HT-29 (cell line): ENCODE measurements around the gene ATF5. TPM values are rescaled to one million over a fixed set of nuclear protein-coding genes. Genes with fewer than 3 reads are reported as not detected.
A peak's percentile ranks its signal among the peaks of the same experiment; 100 is the strongest.
"Not testable (repeated sequence)": the region's sequence is repeated elsewhere in the genome, so short reads cannot be mapped to it uniquely, and the experiment has no call there.

Source experiments
- DNase-seq: peaks from one replicate; pipeline ENCODE4 v3.0.0-alpha.2; 2015; ENCODE audit warnings: low spot score
- total RNA-seq: library from RNA; depleted of rRNA; stranded (reverse); fragments of >200 nt; shearing (Covaris generic); gene quantifications from 2 replicates; pipeline ENCODE4 v1.2.3, GENCODE V29; 2014

ATF5 gene
- total RNA-seq, 1 experiment from 2014 or later, result 32.8 TPM

DNA sequence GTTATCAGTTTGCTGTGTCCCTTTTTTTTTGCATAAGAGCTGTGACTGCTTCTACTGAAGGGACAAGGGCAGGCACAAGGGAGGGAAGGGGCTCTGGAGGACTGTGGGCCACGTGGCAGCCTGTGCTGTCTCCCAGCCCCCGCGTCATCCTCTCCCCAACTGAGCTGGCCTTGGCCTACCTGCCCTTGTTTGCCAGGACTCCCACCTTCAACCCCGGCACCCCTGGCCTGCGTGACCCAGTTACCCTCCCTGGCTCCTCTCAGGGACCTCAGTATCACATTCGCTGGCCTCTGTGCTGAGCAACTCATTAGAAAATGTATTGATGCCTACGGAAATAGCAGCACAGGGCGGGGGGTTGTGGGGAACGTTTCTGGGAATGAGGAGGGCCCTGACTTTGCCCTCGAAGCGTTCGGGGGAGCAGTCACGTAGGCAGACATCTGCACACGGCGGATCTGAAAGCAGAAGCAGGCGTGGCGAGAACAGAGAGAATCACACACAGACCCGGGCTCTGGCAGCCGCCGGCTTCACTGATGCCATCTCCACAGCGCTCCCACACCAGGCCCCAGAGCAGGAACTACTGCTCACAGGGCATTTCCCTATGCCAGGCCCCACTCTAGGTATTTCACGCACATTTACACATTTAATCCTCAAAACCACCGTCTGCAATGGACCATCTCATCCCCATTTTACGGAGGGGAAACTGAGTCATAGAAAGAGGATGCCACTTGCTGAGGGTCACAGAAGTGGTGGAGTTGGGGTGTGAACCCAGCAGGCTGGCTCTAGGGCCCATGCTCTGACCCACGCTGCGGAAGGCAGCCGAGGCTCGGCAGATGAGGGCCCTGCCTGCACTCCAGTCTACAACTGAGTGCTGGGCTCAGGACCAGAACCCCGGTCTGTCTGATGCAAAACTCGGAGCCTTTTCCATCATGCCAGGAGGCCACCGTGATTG lies 5.7 kb upstream of the ATF5 start:
- no peak for DNase-seq

DNA sequence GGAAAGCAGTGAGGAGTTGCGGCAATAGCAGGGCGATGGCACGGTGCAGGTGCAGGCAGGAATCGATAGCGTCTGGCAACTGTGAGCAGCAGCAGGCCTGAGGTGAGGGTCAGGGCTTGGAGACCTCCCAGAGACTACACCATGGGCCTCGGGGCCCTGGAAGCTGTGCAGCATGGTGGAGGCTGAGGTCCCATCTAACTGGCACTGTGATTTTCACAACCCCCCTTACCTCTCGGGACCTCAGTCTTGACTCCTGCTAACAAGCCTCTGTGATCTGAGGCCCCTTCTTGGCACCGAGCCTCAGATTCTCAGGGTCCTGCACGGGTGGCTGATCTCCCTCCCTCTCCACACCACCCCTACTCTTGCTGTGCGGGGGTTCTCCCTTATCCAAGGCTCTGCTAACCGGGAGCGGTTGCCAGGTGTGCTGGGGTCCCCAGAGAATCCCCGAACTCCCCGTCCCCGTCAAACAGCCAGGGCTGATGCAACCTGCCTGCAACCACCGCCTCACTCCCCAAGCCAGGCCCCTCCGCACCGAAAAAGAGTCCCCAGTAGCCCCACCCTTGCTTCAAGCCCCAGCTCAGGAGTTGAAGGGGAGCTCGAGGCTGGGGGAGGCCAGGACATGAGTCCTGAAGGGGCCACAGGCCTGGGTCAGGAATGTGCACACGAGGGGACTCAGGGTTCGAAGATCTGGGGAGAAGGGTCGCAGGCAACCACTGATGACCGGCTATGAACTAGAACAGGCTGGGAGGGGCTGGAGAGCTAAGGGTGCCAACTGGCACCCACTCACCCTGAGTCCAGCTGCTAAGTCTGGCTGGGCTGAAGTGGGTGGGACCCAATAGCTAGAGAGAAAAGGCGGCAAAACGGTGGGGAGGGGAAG lies 4.8 kb upstream of the ATF5 start:
- no peak for DNase-seq

DNA sequence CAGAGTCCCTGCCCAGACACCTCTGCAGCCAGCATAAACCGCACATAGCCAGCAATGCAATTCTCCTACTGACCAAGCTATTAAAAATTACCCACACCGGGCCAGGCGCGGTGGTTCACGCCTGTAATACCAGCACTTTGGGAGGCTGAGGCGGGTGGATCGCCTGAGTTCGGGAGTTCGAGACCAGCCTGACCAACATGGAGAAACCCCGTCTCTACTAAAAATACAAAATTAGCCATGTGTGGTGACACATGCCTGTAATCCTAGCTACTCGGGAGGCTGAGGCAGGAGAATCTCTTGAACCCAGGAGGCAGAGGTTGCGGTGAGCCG lies 4.2 kb upstream of the ATF5 start:
- DNase-seq, result not testable (repeated sequence)

DNA sequence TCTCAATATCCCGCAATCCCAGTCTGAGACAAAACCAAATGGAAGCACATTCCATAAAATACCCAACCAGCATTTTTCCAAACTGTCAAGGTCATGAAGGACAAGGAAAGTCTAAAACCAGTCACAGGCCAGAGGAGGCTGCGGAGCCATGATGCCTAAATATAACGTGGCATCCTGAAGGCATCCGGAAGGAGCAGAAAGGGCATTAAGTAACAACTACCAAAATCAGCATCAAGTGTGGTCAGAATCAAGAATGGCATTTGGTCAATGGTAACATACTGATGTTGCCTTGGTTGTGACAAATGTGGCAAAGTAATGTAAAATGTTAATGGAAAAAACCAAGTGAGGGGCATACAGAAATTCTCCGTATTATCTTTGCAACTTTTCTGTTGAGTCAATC lies 3.5 kb upstream of the ATF5 start:
- no peak for DNase-seq

DNA sequence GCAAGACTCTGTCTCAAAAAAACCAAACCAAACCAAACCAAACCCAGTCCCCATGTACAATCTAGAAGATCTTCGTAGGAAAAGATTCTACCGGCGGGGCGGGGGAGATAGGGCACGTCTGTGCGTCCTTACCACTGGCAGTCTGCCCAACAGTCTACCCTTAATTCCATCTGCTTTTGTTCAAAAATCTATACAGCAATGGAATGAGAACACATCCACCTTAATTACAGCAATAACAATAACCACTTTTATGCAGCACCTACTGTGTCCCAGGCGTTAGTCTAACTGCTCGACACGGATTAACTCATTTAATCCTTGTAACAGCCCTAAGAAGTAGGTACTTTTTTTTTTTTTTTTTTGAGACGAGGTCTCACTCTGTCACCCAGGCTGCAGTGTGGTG lies 2.5 kb upstream of the ATF5 start:
- DNase-seq, result no peak

DNA sequence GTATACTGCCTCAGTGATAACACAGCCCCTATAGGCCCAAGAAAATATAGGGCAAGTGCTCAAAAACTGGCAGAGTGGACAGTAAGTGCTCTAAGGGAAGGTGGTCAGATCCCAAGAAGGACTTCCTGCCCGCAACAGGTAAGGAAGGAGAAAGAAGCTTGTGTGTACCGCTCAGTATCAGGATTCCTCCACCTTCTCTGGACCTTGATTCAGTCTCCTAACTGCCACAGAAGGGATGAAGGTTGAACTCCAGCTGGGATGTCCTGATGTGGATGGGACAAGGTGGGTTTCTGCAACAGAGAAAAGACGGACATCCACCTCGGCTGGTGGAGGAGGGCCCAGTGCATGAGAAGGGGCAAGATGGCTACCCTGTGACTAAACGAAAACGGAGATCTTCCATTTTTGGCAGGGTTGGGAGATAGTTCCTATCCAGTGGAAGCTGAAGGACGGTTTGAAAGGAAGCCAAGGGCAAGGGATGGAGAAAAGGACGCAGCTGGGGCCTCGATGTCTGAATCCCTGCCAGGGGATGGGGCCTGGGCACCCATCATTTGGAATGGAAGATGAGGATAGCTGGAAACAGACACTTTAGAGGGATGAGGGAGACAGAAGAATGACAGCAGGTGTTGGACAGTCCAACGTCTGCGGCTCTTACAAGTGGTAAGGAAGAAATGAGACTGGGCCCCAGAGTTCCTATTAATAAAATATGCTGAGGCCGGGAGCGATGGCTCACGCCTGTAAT lies 1.3 kb upstream of the ATF5 start:
- DNase-seq, result no peak

DNA sequence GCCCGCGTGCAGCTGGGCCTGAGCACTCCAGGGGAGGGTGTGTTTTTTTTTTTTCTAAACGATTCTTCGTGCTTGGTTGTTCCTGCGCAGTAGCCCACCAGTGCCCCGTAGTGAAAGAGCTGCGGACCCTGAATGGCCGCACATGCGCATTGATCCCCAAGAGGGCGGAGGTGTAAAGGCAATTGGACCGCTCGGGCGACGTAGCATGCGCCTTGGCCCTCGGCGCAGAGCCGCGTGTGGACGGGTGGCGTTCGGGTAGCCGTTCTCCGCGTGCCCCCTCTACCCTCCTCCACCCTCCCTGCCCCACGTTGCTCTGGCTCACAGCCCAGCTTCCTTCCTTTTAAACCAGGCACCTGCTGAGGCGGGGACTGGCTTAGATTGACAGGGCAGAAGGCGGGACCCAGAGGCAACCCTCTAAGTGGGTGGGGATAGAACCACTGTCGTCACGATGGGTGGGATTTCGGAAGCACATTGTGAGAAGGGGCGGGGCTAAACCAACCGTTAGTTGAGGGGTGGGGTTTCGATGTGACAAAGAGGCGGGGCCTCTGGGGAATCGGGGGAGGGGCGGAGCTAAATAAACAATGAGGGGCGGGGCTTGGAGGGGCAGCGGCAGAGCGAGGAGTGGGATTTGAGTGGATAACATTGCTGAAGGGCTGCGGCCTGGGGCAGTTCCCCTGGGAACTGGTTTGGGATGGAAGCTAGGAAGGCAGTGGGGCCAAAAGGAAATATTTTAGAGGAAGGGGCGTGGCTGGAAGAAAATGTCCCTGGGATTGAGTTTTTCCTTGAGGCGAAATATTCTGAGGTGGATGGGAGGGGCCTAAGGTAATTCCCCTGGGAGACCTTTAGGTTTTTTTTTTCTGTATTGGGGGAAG lies 842 bp downstream of the ATF5 start:
- peak; percentile 99 for DNase-seq

DNA sequence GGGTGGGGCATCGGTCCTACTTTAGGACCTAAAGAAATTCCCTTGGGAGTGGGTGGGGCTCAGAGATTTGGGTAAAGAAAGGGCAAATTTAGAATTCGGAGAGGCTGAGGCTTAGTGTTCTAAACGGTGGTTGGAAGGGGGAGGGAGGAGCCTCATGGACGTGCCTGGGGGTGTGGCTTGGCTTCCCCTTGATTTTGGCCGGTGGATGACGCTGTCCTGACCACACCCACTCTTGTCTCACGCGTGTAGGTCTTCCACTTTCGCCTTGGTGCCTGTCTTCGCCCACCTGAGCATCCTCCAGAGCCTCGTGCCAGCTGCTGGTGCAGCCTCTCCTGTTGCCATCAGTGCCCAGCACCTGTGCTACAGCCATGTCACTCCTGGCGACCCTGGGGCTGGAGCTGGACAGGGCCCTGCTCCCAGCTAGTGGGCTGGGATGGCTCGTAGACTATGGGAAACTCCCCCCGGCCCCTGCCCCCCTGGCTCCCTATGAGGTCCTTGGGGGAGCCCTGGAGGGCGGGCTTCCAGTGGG lies 1.5 kb downstream of the ATF5 start:
- DNase-seq, result no peak

DNA sequence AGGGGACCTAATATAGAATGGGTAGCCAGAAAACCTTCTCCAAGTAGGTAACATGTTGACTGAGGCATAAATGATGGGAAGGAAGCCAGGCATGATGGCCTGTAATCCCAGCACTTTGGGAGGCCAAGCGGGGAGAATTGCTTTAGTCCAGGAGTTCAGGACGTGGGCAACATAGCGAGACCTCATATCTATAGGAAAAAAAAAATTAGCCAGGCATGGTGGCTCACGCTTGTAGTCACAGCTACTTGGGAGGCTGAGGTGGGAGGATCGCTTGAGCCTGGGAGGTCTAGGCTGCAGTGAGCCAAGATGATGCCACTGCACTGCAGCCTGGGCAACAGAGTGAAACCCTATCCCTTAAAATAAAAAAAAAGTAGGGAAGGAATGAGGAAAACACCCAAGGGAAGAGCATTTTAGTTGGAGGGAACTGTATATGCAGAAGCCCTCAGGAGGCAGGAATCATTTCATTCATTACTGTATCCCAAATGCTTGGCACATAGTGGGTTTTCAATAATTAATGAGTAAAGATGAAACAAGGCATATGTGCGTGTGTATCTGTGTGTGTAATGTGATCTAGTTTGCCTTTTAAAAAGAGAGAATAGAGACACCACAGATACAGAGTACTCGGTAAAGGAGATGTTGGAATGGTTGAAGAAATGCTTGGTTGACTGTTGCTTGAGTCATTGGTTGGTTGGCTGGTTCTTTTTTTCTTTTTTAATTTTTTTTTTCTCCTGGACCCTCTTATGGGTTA lies 2.5 kb downstream of the ATF5 start:
- no peak for DNase-seq

DNA sequence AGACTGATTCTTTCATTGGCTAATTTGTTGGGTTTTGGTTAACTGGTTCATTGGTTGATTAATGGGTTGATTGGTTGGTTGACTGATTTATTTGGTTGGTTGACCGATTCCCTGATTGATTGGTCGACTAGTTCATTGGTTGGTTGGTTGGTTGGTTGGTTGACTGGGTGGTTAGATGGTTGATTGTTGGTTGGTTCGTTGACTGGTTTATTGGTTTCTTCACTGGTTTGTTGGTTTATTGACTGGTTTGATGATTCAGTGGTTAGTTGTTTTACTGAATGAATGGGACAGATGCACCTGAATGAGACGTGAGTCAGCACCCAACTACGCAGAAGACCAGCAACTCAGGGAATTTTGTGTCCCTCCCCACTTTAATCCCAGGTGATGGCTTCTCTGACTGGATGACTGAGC lies 3.0 kb downstream of the ATF5 start:
- no peak for DNase-seq

DNA sequence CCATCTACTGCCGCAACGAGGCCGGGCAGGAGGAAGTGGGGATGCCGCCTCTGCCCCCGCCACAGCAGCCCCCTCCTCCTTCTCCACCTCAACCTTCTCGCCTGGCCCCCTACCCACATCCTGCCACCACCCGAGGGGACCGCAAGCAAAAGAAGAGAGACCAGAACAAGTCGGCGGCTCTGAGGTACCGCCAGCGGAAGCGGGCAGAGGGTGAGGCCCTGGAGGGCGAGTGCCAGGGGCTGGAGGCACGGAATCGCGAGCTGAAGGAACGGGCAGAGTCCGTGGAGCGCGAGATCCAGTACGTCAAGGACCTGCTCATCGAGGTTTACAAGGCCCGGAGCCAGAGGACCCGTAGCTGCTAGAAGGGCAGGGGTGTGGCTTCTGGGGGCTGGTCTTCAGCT lies 3.7 kb downstream of the ATF5 start:
- no peak for DNase-seq

DNA sequence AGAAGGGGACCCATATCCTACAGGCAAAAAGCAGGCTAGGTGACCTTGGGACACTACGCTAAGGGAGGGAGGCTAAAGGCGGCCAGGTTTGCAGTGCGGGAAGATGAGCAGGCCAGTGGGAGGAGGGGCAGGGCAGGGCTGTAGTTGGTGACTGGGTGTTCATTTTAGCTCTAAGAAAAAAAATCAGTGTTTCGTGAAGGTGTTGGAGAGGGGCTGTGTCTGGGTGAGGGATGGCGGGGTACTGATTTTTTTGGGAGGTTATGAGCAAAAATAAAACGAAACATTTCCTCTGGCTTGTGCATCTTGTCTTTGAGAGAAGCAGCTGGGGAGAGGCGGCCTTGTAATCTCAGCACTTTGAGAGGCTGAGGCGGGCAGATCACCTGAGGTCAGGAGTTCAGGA lies 4.6 kb downstream of the ATF5 start:
- no peak for DNase-seq

DNA sequence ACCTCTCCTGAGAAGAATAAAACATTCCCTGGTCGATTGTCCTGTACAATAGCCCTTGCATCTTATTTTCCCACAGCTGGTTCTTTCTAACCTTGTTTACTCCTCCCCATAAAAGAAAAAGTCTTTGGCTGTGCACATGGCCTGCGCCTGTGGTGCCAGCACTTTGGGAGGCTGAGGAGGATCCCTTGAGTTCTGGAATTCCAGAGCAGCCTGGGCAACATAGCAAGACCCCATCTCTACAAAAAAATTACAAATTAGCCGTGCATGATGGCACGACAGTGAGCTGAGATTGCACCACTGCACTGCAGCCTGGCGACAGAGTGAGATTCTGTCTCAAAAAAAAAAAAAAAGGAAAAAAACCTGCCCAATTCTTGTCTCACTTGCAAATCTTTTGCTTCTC lies 7.5 kb downstream of the ATF5 start:
- no peak for DNase-seq

DNA sequence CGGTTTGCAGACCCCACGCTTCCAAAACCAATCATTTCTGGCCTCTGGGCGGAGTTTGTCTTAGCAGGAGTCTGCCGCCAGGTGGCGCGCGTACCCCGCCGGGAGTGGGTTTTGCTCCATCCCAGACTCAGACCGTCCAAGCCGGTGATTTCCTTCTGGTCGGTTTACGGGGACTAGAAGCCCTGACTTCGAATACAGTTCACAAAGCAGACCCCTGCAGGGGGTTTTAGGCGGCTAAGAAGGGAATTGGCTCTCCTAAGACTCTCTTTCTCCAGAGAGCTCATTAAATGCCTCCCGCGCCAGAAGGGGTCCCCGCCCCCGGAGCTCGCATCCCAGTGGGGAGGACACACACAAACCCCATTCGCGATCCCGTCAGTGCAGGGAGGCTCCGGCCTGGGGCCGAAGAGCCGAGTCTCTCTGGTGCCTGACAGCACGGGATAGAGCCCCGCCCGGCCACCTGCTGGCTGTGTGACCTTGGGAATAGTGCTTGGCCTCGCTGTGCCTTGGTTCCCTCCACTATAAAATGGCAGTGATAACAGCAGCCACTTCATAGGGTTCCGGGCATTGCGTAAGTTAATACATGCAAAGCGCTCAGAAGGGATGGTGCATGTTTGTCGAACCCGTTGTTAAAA lies 8.9 kb downstream of the ATF5 start:
- peak; percentile 95 for DNase-seq

DNA sequence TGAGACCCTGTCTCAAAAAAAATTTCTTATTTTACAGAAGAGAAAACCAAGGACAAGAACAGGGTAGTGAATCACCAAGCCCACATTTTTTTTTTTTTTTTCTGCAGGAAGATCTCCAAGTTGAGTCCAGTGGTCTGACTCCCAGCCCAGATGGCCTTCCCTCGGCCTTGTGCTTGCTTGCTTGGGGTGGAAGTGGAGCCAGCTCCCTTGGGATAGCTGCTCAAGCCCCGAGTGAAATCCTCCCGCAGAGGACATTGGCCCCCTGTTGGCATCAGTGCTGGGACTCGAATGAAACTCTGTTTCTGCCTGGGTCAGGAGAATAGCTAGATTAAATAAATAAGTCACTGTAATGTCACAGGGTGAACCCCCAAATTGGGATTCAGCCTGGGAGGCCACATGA lies 9.7 kb downstream of the ATF5 start:
- no peak for DNase-seq

DNA sequence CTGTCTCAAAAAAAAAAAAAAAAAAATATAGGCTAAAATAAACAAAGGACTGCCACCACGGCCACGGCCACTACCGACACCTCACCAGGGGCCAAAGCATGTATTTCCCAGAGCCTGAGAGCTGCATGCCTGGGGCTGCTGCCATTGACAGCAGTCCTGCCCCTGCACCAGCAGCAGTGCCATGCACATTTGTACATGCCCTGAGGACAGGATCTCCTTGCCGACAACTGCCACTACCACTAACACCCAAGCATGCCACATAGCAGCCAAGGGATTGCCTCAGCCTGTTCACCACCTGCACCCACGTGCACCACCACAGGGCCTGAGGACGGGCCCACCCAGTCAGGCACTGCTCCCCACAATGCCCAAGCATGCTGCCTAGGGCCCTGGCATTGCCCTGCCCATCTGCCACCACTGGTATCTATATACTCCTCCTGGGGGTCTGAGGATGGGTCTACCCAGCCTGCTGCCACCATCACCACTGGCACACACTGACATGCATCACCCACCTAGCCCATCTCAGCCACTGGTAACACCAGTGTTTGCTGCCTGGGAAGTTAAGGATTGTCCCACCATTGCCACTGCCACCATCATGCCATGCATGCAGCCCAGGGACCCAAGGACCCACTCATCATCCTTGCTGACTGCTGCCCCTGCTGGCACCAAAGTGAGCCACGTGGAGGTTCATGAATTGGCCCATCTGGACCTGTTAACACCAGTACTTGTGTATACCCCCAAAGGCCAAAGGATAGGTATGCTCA lies 10.9 kb downstream of the ATF5 start:
- DNase-seq, result peak; percentile 26

DNA sequence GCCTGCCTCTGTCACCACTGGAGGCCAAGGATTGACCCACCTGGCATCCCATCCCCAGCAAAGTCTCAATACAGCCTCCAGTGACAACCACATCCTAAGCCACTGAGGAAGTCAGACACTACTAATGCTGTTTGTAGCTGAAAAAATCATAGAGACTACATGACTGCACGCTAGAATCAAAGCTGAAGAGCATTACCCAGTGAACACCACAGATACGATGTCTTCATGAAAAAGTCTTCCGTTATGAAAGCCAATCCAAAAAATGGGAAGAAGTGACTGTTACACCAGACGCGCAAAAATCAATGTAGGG lies 11.4 kb downstream of the ATF5 start:
- DNase-seq, result no peak

DNA sequence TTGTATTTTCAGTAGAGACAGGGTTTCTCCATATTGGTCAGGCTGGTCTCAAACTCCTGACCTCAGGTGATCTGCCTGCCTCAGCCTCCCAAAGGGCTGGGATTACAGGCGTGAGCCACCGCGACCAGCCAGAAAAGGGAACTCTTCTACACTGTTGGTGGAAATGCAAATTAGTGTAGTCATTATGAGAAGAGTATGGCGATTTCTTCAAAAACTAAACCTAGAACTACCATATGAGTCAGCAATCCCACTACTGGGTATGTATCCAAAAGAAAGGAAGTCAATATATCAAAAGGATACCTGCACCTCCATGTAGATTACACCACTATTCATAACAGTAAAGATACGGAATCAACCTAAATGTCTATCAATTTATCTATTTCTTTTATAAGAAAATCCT lies 15.6 kb downstream of the ATF5 start:
- DNase-seq, result not testable (repeated sequence)

DNA sequence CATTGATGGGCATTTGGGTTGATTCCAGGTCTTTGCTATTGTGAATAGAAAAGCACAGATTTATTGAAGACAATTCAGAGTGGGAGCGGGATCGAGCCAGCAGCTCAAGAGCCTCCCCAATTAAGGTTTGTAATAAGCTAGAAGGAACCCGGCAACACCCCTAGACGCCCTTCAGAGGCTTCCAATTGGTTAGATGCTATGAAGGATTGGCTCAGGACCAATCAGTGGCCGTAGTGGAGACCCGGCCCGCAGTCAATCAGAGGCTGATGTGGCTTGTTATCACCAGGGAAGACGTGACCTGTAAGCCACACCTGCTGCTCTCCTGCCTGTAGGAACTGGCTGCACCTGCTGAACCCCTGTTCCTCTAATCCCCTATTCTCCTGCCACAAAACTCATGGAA lies 17.4 kb downstream of the ATF5 start:
- no peak for DNase-seq
